OCI-M2 (cell line): ENCODE measurements around the gene C1orf174.

Experiments used
- DNase-seq: peaks from one replicate; lab custom pipeline; 2025; ENCODE audit not compliant: unreplicated experiment; lab: John Stamatoyannopoulos, UW

C1orf174 gene

GRCh38 chr1:3910857-3911845 lies 11.1 kb upstream of the C1orf174 start:
- DNase-seq = no peak

GRCh38 chr1:3910049-3910731 lies 10.1 kb upstream of the C1orf174 start:
- DNase-seq = no peak

GRCh38 chr1:3909615-3910014 lies 9.5 kb upstream of the C1orf174 start:
- no peak for DNase-seq

GRCh38 chr1:3908886-3909517 lies 8.9 kb upstream of the C1orf174 start:
- no peak for DNase-seq

DNA sequence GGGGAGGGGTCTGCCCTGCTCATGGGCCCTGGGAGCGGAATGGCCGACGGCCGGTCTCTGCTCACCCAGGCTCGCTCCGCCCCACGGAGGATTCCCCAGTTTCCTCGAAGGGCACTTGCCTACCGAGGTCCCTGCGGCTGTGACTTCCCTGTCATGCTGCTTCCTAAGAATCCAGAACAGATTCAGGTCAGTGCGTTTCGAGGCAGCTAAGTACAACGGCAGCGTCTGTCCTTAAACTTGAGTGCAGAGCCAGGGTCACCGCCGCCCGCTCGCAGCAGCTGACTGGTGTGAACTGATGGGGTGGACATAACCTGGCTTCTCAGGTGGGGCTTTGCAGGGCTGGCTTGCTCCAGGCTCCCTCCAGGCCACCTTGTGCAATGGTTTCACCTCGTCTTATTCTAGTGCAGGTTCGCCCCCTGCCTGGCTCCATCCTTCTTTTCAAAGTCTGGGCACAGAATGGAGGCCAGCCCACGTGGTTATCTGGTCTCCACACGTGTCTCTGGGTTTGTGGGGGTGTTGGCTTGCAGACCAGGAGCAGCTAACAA lies 7.6 kb upstream of the C1orf174 start:
- DNase-seq = no peak

GRCh38 chr1:3907031-3907534 lies 7.0 kb upstream of the C1orf174 start:
- no peak for DNase-seq

- no peak for DNase-seq
These were observed 6.6 kb upstream of the C1orf174 start for GRCh38 chr1:3906672-3907020.

DNA sequence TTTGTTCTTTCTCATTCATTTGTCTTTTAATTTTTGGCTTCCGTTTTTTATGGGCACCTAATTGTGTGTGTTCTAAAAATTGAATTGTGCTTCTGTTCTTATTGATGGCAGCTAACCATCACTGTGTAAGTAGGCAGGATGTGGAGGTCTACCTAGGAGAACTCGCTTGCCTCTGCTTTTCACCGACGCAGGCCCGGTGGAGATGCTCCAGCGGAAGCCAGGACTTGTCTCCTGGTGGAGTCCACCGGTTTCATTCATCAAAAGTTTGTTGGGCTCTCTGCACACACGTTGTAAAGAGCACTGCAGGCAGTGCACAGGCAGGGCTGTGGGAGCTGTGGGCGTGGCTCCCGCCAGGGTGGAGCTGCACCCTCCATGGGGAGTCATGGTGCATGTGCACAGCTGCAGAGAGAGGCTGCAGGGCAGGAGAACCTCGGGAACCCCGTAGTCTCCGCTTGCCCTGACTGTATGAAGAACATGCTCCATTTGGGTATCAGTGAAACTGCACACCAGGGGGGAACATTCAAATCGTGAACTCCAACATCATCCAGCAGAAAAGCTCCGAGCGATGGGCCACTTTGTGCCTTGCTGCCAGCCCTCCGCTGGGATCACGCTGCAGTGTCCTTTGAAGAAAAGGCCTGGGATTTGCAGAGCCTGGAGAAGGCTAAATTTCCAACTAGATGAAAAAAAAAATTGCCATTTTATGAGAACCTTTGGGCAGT lies 6.0 kb upstream of the C1orf174 start:
- DNase-seq = no peak

DNA sequence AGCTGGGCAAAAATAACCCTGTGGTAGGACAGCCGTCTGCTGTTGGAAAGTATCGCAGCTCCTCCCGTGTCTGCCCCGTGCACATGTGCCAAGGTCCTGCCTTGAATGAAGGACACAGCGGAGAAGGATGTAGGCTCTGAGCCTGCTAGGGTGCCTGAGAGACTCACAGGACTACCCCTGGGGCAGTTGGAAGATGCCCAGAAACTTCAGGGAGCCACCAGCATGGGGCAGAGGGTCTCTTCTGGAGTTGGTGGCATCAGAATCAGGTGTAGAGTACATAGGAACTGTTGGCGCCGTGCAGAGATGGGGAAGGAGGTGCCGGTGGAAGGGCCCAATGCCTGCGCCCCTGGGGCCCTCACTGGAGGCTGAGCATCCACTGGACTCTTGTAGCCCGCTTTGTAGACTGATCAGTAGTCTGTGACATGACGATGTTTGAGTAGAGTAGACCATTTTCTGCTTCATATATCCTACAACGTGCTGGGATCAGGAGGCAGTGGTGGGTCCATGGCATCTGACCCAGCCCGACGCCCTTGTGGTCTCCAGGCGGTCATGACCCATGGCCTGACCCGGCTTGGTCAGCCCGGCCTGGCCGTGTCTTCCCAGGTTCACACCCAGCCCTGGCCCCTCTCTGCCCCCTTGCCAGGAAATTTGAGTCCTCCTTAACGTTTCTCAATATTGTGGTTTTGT lies 5.3 kb upstream of the C1orf174 start:
- DNase-seq = no peak

DNA sequence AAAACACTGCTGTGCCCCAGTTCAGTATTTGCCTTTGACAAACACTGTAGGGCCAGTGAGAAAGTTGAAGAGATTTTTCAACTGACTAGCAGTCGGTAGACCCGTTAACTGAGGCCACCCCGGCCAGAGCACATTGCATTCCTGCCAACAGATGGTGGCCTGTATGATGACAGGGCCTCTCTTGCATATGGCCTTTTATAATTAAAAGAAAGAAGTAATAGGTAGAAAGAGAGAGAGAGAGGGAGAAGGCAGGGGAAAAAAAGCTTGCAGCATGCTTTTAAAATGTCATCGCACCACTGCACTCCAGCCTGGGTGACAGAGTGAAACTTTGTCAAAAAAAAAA lies 4.7 kb upstream of the C1orf174 start:
- no peak for DNase-seq

DNA sequence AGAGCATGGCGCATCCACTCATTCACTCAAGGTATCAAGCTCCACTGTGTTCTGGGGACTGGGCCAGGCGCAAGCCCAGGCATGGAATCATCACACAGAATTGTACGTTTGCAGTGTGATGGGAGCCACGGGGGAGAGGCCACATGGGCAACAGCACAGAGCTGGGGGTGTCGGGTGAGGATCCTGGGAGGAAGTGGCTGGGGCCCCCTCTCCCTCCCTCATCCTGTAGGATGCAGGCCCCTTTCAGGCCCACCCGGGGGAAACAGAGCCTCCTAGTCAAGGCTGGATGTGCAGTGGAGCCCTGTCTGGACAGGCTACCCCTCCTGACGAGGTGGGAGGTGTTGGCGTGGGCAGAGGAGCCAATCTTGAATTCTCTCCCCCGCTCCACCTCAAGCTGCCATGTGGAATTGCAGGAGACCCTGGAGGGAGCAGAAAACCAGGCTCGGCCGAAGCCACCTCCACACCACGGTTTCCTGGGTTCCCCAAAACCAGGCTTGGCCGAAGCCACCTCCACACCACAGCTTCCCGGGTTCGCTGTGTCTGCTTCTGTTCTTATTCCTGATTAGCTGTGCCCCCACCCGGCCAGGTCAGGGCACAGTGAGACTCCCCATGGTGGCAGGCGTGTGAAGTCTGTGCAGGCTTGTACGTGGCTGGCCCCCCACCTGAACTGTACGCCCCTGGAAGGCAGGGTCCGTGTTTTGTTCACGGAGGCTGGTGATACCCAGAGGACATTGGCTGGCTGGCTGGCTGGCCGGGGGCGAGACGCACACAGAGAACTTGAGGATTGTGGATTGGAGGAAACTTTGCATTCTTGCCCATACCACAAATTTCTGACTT lies 4.2 kb upstream of the C1orf174 start:
- no peak for DNase-seq

DNA sequence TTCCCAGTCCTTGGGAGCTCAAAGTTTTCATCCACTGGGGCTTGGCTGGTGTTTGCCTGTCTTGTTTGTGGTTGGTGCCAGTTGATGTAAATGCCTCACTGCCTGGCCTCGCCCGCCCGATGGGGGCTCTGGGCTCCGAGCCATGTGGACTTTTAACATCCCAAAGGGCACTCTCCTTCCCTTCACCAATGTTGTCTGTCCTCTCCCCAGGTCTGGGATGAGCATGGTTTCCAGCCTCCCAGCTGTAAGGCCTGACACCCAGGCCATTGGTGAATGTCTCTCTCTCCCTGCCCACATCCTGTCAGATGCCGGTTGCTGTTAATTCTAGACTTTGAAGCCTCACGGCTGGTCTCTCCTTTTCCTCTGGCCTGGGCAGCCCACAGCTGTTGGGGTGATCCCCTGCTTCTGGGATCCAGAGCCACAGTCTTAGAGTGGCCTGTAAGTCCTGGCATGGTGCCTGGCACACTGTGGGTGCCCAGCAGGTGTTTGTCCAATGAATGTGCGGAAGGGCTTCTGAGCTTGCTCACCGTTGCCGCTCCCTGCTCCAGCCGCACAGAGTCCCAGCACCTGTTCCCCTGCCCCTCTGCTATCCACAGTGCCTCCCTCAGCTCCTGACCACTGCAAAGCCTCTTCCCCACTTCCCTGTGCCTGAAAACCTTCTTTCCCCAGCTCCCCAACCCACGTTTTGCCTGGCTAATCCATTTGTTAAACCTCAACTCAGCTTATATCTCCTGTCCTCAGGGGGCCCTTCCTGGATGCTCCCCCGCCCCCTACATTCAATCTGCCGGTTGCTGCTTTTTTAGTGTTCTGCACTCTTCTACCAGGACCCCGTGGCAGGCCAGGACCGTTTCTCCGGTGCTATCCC lies 3.3 kb upstream of the C1orf174 start:
- DNase-seq = no peak

- no peak for DNase-seq
These were observed 2.6 kb upstream of the C1orf174 start for GRCh38 chr1:3902571-3903091.

DNA sequence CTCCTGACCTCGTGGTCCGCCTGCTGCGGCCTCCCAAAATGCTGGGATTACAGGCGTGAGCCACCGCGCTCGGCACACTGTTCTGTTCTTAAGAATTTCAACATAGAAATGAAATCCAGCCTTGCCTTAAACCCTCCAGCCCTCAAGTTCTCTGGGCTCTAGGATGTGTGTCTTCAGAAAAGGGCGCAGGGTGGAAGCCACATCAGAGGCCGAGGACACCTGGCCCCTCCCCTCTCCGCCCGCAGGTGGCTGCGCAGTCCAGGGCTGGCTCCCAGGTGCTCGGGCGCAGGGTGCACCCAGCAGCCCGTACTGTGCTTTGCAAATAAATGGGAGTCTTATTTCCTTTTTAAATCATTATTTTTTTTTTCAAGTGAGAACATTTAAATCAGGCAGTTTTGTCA lies 2.0 kb upstream of the C1orf174 start:
- DNase-seq = no peak

DNA sequence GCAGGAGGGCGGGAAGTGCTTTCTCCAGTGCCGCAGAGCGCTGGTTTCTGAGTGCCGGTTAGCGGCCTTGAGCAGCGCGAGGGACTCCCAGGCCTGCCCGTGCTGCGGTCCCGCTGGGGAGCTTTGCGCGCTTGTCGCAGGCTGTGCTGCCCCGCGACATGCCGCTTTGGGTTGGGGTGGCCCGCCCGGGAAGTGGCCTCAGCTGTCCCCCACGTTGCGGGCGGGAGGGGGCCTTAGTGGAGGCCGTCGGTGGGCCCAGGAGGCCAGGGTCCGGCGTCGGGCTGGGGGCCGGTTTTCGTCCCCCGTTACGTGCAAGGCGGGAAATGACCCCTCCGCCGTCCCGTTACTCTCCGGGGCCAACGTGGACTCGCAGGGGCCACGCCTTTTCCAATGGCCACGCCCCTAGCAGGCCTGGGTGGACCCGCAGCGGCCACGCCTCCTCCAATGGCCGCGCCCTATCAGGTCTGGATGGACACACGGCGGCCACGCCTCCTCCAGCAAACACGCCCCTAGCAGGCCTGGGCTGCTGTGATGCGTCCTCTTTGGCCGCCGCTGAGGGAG lies 977 bp upstream of the C1orf174 start:
- DNase-seq = peak; percentile 19

DNA sequence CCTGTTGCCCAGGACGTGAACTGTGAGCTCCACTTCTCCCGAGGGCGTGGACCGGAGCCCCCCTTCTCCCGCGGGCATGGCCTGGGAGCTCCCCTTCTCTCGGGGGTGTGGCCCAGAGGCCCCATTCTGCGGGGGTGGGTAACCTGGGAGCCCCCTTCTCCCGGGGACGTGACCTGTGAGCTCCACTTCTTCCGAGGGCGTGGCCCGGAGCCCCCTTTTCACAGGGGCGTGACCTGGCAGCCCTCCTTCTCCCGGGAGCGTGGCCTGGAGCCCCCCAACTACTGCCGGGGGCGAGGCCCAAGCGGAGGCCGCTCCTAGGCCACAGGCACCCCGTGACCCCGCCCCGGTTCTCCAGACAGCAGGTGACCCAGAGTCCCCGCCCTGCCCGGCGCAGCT lies 320 bp downstream of the C1orf174 start:
- no peak for DNase-seq

DNA sequence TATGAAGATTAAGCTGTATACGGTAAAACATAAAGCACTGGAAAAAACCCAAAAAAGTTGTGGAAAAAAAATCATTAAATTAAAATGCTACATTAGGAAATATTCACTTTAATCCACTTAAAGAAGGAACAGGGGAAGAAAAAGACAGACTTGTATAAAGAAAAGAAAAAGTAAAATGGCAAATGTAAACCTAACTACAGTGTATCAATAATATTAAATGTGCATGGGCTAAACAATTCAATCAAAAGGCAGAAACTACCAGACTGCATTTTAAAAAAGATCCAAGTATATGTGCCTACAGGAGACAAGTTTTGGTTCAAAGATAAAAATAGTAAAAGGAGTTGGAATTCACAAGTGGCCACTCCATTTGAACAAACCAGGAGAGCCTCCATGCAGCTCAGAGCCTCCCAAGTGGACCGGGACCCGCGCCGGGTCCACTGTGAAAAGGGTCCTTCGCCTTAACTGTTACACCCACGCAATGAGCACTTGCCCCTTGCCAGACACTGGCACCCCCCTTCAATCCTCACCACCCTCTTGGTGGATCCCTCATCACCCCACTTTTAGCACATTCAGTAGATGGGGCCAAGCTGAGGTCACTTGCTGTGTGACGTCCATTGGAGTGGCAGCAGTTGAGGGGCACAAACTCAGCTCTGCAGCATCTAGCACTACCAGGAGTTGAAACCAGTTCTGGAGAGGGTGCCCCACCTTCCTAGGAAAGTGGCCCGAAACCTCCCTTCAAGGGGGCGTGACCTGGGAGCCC lies 898 bp downstream of the C1orf174 start:
- DNase-seq = no peak
